ENCODE measurements around the gene FIGNL2. TPM values are rescaled to one million over a fixed set of nuclear protein-coding genes. Genes with fewer than 3 reads are reported as not detected.

Gene FIGNL2
- total and polyA plus RNA-seq, 2 experiments from 2014 or later, result 1.1 to 5.2 TPM

DNA sequence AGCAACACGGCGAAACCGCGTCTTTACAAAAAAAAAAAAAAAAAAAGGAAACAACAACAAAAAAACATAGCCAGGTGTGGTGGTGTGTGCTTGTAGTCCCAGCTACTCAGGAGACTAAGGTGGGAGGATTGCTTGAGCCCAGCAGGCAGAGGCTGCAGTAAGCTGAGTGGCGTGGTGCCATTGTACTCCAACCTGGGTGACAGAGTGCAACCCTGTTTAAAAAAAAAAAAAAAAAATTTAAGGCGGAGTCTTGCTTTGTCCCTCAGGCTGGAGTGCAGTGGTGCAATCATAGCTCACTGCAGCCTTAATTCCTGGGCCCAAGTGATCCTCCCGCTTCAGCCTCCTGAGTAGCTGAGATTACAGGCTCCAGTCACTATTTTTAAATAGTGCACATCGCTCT is 18.2 kb upstream of the FIGNL2 start:
- no peak for DNase-seq (ENCODE audit: low spot score)
- Histone ChIP-seq H2AFZ (no peak overlapping the region), H3K4me3 (no peak overlapping the region), H3K9me2 (ENCODE audit: insufficient read depth) (no peaks in the 10 kb centered on the region), H3K27me3 (ENCODE audit: insufficient read depth) (peaks cover 53% of the 10 kb centered on the region), H3K4me2 (peak overlapping the region; percentile 52; the same call in 1 of the 2 replicates), H3K36me3 (ENCODE audit: insufficient read depth) (no peaks in the 10 kb centered on the region), H4K20me1 (replicated peaks; ENCODE audit: insufficient read depth) (no peaks in the 10 kb centered on the region), H3K79me2 (replicated peaks; ENCODE audit: insufficient read depth) (no peaks in the 10 kb centered on the region), H3K4me1 (ENCODE audit: insufficient read depth) (peaks cover 75% of the 10 kb centered on the region), H3K27ac (ENCODE audit: low read depth) (no peak overlapping the region), H3F3A (replicated peaks; ENCODE audit: low read depth) (peaks cover 45% of the 10 kb centered on the region)
- ATAC-seq, result no peak
- Mint-ChIP-seq H3K27ac (no peak overlapping the region), H3K4me3 (no peak overlapping the region), H3K4me1 (peaks cover 74% of the 10 kb centered on the region), H3K27me3 (ENCODE audit: insufficient read depth, low read depth, poor library complexity) (peaks cover 44% of the 10 kb centered on the region), H3K9me3 (no peaks in the 10 kb centered on the region; the same call in 2 of the 3 replicates), H3K36me3 (ENCODE audit: low read depth) (no peaks in the 10 kb centered on the region)
- TF ChIP-seq, protein P1, sequence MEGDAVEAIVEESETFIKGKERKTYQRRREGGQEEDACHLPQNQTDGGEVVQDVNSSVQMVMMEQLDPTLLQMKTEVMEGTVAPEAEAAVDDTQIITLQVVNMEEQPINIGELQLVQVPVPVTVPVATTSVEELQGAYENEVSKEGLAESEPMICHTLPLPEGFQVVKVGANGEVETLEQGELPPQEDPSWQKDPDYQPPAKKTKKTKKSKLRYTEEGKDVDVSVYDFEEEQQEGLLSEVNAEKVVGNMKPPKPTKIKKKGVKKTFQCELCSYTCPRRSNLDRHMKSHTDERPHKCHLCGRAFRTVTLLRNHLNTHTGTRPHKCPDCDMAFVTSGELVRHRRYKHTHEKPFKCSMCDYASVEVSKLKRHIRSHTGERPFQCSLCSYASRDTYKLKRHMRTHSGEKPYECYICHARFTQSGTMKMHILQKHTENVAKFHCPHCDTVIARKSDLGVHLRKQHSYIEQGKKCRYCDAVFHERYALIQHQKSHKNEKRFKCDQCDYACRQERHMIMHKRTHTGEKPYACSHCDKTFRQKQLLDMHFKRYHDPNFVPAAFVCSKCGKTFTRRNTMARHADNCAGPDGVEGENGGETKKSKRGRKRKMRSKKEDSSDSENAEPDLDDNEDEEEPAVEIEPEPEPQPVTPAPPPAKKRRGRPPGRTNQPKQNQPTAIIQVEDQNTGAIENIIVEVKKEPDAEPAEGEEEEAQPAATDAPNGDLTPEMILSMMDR (conservative IDR thresholded peaks at IDR 0.05; ENCODE audit: low read depth in 2 of 2), result no peak
- no peak for TF ChIP-seq JUNB (IDR thresholded peaks at IDR 0.05; ENCODE audit: unreplicated experiment)
- TF ChIP-seq, protein P2, sequence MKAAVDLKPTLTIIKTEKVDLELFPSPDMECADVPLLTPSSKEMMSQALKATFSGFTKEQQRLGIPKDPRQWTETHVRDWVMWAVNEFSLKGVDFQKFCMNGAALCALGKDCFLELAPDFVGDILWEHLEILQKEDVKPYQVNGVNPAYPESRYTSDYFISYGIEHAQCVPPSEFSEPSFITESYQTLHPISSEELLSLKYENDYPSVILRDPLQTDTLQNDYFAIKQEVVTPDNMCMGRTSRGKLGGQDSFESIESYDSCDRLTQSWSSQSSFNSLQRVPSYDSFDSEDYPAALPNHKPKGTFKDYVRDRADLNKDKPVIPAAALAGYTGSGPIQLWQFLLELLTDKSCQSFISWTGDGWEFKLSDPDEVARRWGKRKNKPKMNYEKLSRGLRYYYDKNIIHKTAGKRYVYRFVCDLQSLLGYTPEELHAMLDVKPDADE (IDR thresholded peaks at IDR 0.05), result no peak

DNA sequence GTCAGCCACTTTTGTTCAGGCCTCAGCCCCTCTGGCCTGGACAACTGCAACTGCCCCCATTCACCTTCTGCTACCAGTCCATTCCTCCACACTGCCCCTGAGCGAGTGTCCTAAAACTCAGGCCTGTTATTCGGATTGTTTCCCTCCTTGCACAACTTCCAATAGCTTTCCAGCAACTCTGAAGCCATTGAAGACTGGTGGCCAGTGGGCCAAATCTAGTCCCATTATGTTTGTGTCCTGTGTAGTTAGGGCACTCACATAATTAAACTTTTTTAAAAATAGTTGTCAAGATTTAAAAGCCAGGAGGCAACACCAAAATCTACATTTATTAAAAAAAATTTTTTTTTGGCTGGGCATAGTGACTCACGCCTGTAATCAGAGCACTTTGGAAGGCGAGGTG is 17.8 kb upstream of the FIGNL2 start:
- peaks cover 45% of the 10 kb centered on the region for H3F3A ChIP-seq (replicated peaks; ENCODE audit: low read depth)
- Mint-ChIP-seq H3K4me1 (peaks cover 74% of the 10 kb centered on the region), H3K4me3 (peak overlapping the region; percentile 34; the same call in 1 of the 3 replicates), H3K36me3 (ENCODE audit: low read depth) (no peaks in the 10 kb centered on the region), H3K27me3 (ENCODE audit: insufficient read depth, low read depth, poor library complexity) (peaks cover 44% of the 10 kb centered on the region), H3K9me3 (no peaks in the 10 kb centered on the region; the same call in 2 of the 3 replicates), H3K27ac (no peak overlapping the region)
- H3K27ac ChIP-seq (ENCODE audit: low read depth), result no peak overlapping the region; the same call in 1 of the 2 replicates
- H3K27me3 ChIP-seq (ENCODE audit: insufficient read depth), result peaks cover 57% of the 10 kb centered on the region
- no peak overlapping the region for H3K4me3 ChIP-seq
- H3K79me2 ChIP-seq (replicated peaks; ENCODE audit: insufficient read depth), result no peaks in the 10 kb centered on the region
- peaks cover 75% of the 10 kb centered on the region for H3K4me1 ChIP-seq (ENCODE audit: insufficient read depth)
- H3K4me2 ChIP-seq, result peak overlapping the region; percentile 52
- H2AFZ ChIP-seq, result no peak overlapping the region
- DNase-seq (ENCODE audit: low spot score) (no peak), ATAC-seq (no peak)
- no peaks in the 10 kb centered on the region for H4K20me1 ChIP-seq (replicated peaks; ENCODE audit: insufficient read depth)
- H3K9me2 ChIP-seq (ENCODE audit: insufficient read depth), result no peaks in the 10 kb centered on the region
- H3K36me3 ChIP-seq (ENCODE audit: insufficient read depth), result no peaks in the 10 kb centered on the region
- TF ChIP-seq STAT1 (IDR thresholded peaks at IDR 0.05; ENCODE audit: unreplicated experiment) (no peak), EZH2 (IDR thresholded peaks at IDR 0.05; ENCODE audit: low read depth, unreplicated experiment) (no peak), NANOG (IDR thresholded peaks at IDR 0.05; ENCODE audit: borderline replicate concordance) (no peak), EZH2phosphoT487 (IDR thresholded peaks at IDR 0.05; ENCODE audit: unreplicated experiment) (no peak), JUNB (IDR thresholded peaks at IDR 0.05; ENCODE audit: unreplicated experiment) (no peak)
- TF ChIP-seq, protein P1 (conservative IDR thresholded peaks at IDR 0.05; ENCODE audit: low read depth in 2 of 2), result no peak
- TF ChIP-seq, protein P3, sequence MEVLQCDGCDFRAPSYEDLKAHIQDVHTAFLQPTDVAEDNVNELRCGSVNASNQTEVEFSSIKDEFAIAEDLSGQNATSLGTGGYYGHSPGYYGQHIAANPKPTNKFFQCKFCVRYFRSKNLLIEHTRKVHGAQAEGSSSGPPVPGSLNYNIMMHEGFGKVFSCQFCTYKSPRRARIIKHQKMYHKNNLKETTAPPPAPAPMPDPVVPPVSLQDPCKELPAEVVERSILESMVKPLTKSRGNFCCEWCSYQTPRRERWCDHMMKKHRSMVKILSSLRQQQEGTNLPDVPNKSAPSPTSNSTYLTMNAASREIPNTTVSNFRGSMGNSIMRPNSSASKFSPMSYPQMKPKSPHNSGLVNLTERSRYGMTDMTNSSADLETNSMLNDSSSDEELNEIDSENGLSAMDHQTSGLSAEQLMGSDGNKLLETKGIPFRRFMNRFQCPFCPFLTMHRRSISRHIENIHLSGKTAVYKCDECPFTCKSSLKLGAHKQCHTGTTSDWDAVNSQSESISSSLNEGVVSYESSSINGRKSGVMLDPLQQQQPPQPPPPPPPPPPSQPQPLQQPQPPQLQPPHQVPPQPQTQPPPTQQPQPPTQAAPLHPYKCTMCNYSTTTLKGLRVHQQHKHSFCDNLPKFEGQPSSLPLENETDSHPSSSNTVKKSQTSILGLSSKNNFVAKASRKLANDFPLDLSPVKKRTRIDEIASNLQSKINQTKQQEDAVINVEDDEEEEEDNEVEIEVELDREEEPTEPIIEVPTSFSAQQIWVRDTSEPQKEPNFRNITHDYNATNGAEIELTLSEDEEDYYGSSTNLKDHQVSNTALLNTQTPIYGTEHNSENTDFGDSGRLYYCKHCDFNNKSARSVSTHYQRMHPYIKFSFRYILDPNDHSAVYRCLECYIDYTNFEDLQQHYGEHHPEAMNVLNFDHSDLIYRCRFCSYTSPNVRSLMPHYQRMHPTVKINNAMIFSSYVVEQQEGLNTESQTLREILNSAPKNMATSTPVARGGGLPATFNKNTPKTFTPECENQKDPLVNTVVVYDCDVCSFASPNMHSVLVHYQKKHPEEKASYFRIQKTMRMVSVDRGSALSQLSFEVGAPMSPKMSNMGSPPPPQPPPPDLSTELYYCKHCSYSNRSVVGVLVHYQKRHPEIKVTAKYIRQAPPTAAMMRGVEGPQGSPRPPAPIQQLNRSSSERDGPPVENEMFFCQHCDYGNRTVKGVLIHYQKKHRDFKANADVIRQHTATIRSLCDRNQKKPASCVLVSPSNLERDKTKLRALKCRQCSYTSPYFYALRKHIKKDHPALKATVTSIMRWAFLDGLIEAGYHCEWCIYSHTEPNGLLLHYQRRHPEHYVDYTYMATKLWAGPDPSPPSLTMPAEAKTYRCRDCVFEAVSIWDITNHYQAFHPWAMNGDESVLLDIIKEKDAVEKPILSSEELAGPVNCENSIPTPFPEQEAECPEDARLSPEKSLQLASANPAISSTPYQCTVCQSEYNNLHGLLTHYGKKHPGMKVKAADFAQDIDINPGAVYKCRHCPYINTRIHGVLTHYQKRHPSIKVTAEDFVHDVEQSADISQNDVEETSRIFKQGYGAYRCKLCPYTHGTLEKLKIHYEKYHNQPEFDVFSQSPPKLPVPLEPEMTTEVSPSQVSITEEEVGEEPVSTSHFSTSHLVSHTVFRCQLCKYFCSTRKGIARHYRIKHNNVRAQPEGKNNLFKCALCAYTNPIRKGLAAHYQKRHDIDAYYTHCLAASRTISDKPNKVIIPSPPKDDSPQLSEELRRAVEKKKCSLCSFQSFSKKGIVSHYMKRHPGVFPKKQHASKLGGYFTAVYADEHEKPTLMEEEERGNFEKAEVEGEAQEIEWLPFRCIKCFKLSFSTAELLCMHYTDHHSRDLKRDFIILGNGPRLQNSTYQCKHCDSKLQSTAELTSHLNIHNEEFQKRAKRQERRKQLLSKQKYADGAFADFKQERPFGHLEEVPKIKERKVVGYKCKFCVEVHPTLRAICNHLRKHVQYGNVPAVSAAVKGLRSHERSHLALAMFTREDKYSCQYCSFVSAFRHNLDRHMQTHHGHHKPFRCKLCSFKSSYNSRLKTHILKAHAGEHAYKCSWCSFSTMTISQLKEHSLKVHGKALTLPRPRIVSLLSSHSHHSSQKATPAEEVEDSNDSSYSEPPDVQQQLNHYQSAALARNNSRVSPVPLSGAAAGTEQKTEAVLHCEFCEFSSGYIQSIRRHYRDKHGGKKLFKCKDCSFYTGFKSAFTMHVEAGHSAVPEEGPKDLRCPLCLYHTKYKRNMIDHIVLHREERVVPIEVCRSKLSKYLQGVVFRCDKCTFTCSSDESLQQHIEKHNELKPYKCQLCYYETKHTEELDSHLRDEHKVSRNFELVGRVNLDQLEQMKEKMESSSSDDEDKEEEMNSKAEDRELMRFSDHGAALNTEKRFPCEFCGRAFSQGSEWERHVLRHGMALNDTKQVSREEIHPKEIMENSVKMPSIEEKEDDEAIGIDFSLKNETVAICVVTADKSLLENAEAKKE (CRISPR knock-in tag; IDR thresholded peaks at IDR 0.05), result no peak
- TF ChIP-seq, protein P2 (IDR thresholded peaks at IDR 0.05), result no peak
